KMS-11 (cell line): Measurements from ENCODE around the gene TRPM8.

Experiments
- H2AFZ ChIP-seq: fragments of 200-600 bp; sonication (generic); 2 replicates; pipeline ENCODE4 v1.6.1; 2016; ENCODE audit warnings: antibody characterized with exemption, mixed run types, low read depth
- H3K27ac ChIP-seq: fragments of 200-600 bp; sonication (generic); 2 replicates; pipeline ENCODE4 v1.6.1; 2016; ENCODE audit warnings: mild to moderate bottlenecking, mixed run types
- H3K27me3 ChIP-seq: fragments of 200-600 bp; sonication (generic); 2 replicates; pipeline ENCODE4 v1.6.1; 2017; ENCODE audit warnings: mild to moderate bottlenecking, low read depth, mixed run types, moderate library complexity; ENCODE audit not compliant: insufficient read depth
- H3K36me3 ChIP-seq: fragments of 200-600 bp; sonication (generic); 2 replicates; pipeline ENCODE4 v1.6.1; 2017; ENCODE audit warnings: mild to moderate bottlenecking, mixed run types; ENCODE audit not compliant: insufficient read depth
- H3K4me1 ChIP-seq: fragments of 200-600 bp; sonication (generic); 2 replicates; pipeline ENCODE4 v1.6.1; 2016; ENCODE audit warnings: mild to moderate bottlenecking, low read depth, mixed run types; ENCODE audit not compliant: poor library complexity, severe bottlenecking
- H3K4me2 ChIP-seq: fragments of 200-600 bp; sonication (generic); 2 replicates; pipeline ENCODE4 v1.7.0; 2016; ENCODE audit warnings: mild to moderate bottlenecking, mixed run types
- H3K4me3 ChIP-seq: fragments of 200-600 bp; sonication (generic); IDR thresholded peaks from 2 replicates; pipeline ENCODE4 v1.6.1; 2017; ENCODE audit warnings: low read depth, low read length, mixed read lengths; ENCODE audit not compliant: insufficient read depth
- H3K79me2 ChIP-seq: fragments of 200-600 bp; sonication (generic); 2 replicates; pipeline ENCODE4 v1.6.1; 2016; ENCODE audit warnings: low read depth, mixed run types; ENCODE audit not compliant: insufficient read depth
- H3K9ac ChIP-seq: fragments of 200-600 bp; sonication (generic); 2 replicates; pipeline ENCODE4 v1.6.1; 2016; ENCODE audit warnings: mild to moderate bottlenecking, mixed run types
- H4K20me1 ChIP-seq: fragments of 200-600 bp; sonication (generic); 2 replicates; pipeline ENCODE4 v1.6.1; 2016; ENCODE audit warnings: mild to moderate bottlenecking, mixed run types; ENCODE audit not compliant: insufficient read depth
- TF ChIP-seq, protein P1 (sequence below): fragments of 200-600 bp; sonication (generic); conservative IDR thresholded peaks from 2 replicates; pipeline ENCODE4 v1.6.1; 2017; ENCODE audit warnings: low read depth, mild to moderate bottlenecking, antibody characterized with exemption, low read length, moderate library complexity, mixed read lengths

TRPM8 gene

DNA sequence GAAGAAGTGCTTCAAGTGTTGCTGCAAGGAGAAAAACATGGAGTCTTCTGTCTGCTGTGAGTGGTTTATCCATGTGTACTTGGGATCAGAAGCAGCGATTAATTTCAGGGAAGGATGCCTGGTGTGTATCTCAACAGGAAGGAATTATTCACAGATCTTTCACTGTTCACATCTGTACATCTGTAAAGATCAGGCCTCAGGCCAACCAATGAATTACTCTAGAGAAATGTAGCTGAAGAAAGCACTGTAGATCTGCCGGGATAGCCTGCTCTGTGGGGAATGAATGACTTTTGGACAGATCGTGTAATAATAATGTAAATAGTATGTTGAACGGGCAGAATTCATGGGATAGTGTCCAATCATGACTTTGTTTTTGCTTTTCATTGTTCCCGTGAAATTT lies 79.3 kb downstream of the TRPM8 start:
- H3K4me3 ChIP-seq: no peak overlapping the region
- TF ChIP-seq, protein P1, sequence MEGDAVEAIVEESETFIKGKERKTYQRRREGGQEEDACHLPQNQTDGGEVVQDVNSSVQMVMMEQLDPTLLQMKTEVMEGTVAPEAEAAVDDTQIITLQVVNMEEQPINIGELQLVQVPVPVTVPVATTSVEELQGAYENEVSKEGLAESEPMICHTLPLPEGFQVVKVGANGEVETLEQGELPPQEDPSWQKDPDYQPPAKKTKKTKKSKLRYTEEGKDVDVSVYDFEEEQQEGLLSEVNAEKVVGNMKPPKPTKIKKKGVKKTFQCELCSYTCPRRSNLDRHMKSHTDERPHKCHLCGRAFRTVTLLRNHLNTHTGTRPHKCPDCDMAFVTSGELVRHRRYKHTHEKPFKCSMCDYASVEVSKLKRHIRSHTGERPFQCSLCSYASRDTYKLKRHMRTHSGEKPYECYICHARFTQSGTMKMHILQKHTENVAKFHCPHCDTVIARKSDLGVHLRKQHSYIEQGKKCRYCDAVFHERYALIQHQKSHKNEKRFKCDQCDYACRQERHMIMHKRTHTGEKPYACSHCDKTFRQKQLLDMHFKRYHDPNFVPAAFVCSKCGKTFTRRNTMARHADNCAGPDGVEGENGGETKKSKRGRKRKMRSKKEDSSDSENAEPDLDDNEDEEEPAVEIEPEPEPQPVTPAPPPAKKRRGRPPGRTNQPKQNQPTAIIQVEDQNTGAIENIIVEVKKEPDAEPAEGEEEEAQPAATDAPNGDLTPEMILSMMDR: no peak
- no peak overlapping the region for H3K27ac ChIP-seq
- no peak overlapping the region for H2AFZ ChIP-seq
- no peak overlapping the region for H3K9ac ChIP-seq
- H4K20me1 ChIP-seq: no peaks in the 10 kb centered on the region
- no peak overlapping the region for H3K4me2 ChIP-seq
- H3K79me2 ChIP-seq: no peaks in the 10 kb centered on the region
- H3K27me3 ChIP-seq: no peaks in the 10 kb centered on the region
- H3K36me3 ChIP-seq: no peaks in the 10 kb centered on the region
- H3K4me1 ChIP-seq: peaks cover 6% of the 10 kb centered on the region

DNA sequence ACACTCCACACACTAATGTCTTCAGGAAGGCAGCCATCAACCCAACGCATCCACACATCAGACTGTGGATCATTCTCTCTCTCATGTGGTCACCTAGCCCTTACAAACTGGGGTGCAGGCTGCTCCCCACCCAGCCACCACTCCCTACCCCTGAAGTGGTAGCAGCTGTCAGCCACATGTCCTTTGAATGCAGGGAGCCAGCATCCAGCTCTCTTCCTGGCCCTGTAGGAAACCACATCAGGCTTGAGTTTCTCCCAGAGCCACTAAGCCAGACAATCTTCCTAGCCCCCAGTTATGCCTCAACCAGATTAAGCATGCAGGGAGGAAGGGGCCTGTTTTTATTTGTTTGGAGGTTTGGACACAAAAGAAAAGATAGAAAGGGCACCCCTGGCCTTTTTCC lies 80.5 kb downstream of the TRPM8 start:
- Histone ChIP-seq H2AFZ (no peak overlapping the region), H3K79me2 (no peaks in the 10 kb centered on the region), H3K9ac (no peak overlapping the region), H3K4me3 (no peak overlapping the region), H3K4me2 (no peak overlapping the region), H3K27ac (no peak overlapping the region), H3K4me1 (no peaks in the 10 kb centered on the region), H3K27me3 (no peaks in the 10 kb centered on the region), H3K36me3 (no peaks in the 10 kb centered on the region), H4K20me1 (no peaks in the 10 kb centered on the region)
- TF ChIP-seq, protein P1: no peak

DNA sequence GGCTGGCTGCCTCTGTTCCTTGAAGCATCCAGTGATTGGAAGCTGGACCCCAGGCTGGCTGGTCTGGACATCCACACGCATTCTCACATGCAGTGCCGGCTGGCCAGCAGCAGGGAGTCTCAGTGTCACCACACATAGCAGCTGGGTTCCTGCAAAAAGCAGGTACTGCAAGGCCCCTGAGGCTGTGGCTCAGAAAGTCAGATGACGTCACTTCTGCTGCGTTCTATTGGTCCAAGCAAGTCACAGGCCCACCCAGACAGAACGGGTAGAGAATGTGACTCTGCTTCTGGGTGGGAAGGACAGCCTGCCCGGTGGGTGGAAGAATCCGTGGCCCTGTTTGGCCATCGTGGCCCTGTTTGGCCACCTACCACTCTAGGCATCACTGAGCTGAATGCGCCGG lies 82.0 kb downstream of the TRPM8 start:
- Histone ChIP-seq H3K27me3 (no peaks in the 10 kb centered on the region), H3K79me2 (no peaks in the 10 kb centered on the region), H2AFZ (no peak overlapping the region), H3K9ac (no peak overlapping the region), H3K36me3 (no peaks in the 10 kb centered on the region), H3K4me1 (no peaks in the 10 kb centered on the region), H4K20me1 (no peaks in the 10 kb centered on the region), H3K4me2 (no peak overlapping the region), H3K27ac (no peak overlapping the region), H3K4me3 (no peak overlapping the region)
- TF ChIP-seq, protein P1: no peak

DNA sequence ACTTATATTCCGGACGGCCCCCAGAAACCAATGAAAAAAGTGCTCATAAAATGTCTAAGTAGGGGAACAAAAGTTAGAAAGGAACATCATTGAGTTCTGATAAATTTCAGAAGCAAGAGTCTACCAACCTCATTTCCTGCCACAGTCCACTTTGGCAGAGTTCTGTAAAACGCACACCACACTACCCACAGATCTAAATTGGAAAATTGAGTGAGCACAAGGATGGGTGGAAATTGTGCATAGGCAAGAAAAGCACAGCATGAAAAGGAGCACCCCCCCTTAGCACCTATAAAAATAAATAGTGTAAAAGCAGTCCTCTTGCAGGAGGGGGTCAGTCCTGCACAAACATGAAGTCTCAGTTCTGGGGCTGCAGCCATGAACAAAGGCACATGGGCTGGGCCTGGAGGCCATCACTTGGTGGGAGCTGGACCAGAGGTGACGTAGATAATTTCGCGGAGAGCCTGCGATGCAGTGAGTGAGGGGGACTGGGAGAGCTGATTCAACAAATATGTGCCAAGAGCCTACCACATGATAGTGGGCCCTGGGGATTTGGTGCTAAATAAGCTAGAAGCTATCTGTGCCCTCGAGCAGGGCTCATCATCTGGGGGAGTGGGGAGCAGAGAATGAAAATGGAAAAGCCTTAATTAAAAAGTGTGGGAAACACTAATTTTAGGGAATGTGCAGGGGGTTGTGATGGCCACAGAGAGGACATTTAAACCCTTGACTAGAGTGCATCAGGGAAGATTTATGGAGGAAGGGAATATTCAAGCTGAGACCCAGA lies 84.4 kb downstream of the TRPM8 start:
- Histone ChIP-seq H3K4me2 (no peak overlapping the region), H4K20me1 (no peaks in the 10 kb centered on the region), H3K79me2 (no peaks in the 10 kb centered on the region), H3K27me3 (no peaks in the 10 kb centered on the region), H3K4me1 (no peaks in the 10 kb centered on the region), H3K36me3 (no peaks in the 10 kb centered on the region), H3K9ac (no peak overlapping the region), H3K27ac (no peak overlapping the region), H2AFZ (no peak overlapping the region), H3K4me3 (no peak overlapping the region)
- TF ChIP-seq, protein P1: no peak
